HL-60/S4 treated with retinoic acid at 250 ng/mL for 4 days and 3 days (cell line): Measurements from ENCODE around the gene GPAT2.
"Not testable (repeated sequence)": the region's sequence is repeated elsewhere in the genome, so short reads cannot be mapped to it uniquely, and the experiment has no call there.

Experiments
- in situ Hi-C: fragments of 300-500 bp; cut with MboI; formaldehyde crosslinking; loops from 2 replicates; pipeline ENCODE4 v1.7.0; 2022; ENCODE audit warnings: low sequenced_read_pairs

The GPAT2 gene

GRCh38 chr2:96066511-96066910 is 31.8 kb upstream of the GPAT2 start:
- in situ Hi-C loops: loop anchor here (25.0 kb wide), 1 partner anchor 1596 kb away; the partner anchor contains the start of genes ACTR1B and C2orf92

- in situ Hi-C loops: loop anchor here (25.0 kb wide), 1 partner anchor 1596 kb away; the partner anchor contains the start of genes ACTR1B and C2orf92
Measured at GRCh38 chr2:96065954-96066353, 31.2 kb upstream of the GPAT2 start.

GRCh38 chr2:96065381-96065930 is 30.7 kb upstream of the GPAT2 start:
- in situ Hi-C loops: loop anchor here (25.0 kb wide), 1 partner anchor 1597 kb away; the partner anchor contains the start of genes ACTR1B and C2orf92

- in situ Hi-C loops: loop anchor here (25.0 kb wide), 1 partner anchor 1598 kb away; the partner anchor contains the start of genes ACTR1B and C2orf92
Measured at GRCh38 chr2:96064760-96065159, 30.0 kb upstream of the GPAT2 start.

- in situ Hi-C loops: loop anchor here (25.0 kb wide), 1 partner anchor 1598 kb away; the partner anchor contains the start of genes ACTR1B and C2orf92
Measured at GRCh38 chr2:96064047-96064675, 29.4 kb upstream of the GPAT2 start.

- in situ Hi-C loops: loop anchor here (25.0 kb wide), 1 partner anchor 1599 kb away; the partner anchor contains the start of genes ACTR1B and C2orf92
Measured at GRCh38 chr2:96063116-96063899, 28.6 kb upstream of the GPAT2 start.

GRCh38 chr2:96062483-96062882 is 27.8 kb upstream of the GPAT2 start:
- in situ Hi-C loops: loop anchor here (25.0 kb wide), 1 partner anchor 1600 kb away; the partner anchor contains the start of genes ACTR1B and C2orf92

- in situ Hi-C loops: loop anchor here (25.0 kb wide), 1 partner anchor 1600 kb away; the partner anchor contains the start of genes ACTR1B and C2orf92
Measured at GRCh38 chr2:96061901-96062300, 27.2 kb upstream of the GPAT2 start.

- in situ Hi-C loops: loop anchor here (25.0 kb wide), 1 partner anchor 1601 kb away; the partner anchor contains the start of genes ACTR1B and C2orf92
Measured at GRCh38 chr2:96061197-96061817, 26.6 kb upstream of the GPAT2 start.

- in situ Hi-C loops: loop anchor here (25.0 kb wide), 1 partner anchor 1602 kb away; the partner anchor contains the start of genes ACTR1B and C2orf92
Measured at GRCh38 chr2:96060325-96060724, 25.6 kb upstream of the GPAT2 start.

- in situ Hi-C loops: loop anchor here (25.0 kb wide), 1 partner anchor 1603 kb away; the partner anchor contains the start of genes ACTR1B and C2orf92
Measured at GRCh38 chr2:96059443-96059842, 24.7 kb upstream of the GPAT2 start.

- in situ Hi-C loops: loop anchor here (25.0 kb wide), 1 partner anchor 1606 kb away; the partner anchor contains the start of genes ACTR1B and C2orf92
Measured at GRCh38 chr2:96055830-96056229, 21.1 kb upstream of the GPAT2 start.

- in situ Hi-C loops: loop anchor here (25.0 kb wide), 1 partner anchor 1608 kb away; the partner anchor contains the start of genes ACTR1B and C2orf92
Measured at GRCh38 chr2:96054537-96054936, 19.8 kb upstream of the GPAT2 start.

GRCh38 chr2:96053385-96053784 is 18.7 kb upstream of the GPAT2 start:
- in situ Hi-C loops: loop anchor here (25.0 kb wide), 1 partner anchor 1609 kb away; the partner anchor contains the start of genes ACTR1B and C2orf92

- in situ Hi-C loops: loop anchor here (25.0 kb wide), 1 partner anchor 1610 kb away; the partner anchor contains the start of genes ACTR1B and C2orf92
Measured at GRCh38 chr2:96052632-96053031, 17.9 kb upstream of the GPAT2 start.

GRCh38 chr2:96049917-96050262 is 15.2 kb upstream of the GPAT2 start:
- in situ Hi-C loops: loop anchor here (25.0 kb wide), 1 partner anchor 1612 kb away; the partner anchor contains the start of genes ACTR1B and C2orf92

- in situ Hi-C loops: not testable (repeated sequence)
Measured at GRCh38 chr2:96049049-96049916, 14.6 kb upstream of the GPAT2 start.

- in situ Hi-C loops: not testable (repeated sequence)
Measured at GRCh38 chr2:96035554-96035953, 838 bp upstream of the GPAT2 start.

GRCh38 chr2:96033997-96034396 is 719 bp downstream of the GPAT2 start:
- in situ Hi-C loops: not testable (repeated sequence)
